Fibroblast of lung (primary cell): ENCODE measurements around the gene ACTN1. TPM values are rescaled to one million over a fixed set of nuclear protein-coding genes. Genes with fewer than 3 reads are reported as not detected.

Source experiments
- DNase-seq, 2 donors: peaks; one replicate each; pipeline versions ENCODE4 v3.0.0 to v3.0.0-alpha.2; 2010; ENCODE audit warnings: low read depth in 2 of 2
- H2AFZ ChIP-seq: 2 replicates; pipeline ENCODE4 v1.5.1; 2012; ENCODE audit warnings: low read length, control low read depth, inconsistent platforms
- H3K27ac ChIP-seq: 2 replicates; pipeline ENCODE4 v1.5.1; 2011; ENCODE audit warnings: low read length, control low read depth; ENCODE audit not compliant: insufficient read depth
- H3K27me3 ChIP-seq: 2 replicates; pipeline ENCODE4 v1.5.1; 2011; ENCODE audit warnings: mild to moderate bottlenecking, low read length; ENCODE audit not compliant: control insufficient read depth, insufficient read depth
- H3K36me3 ChIP-seq: 2 replicates; pipeline ENCODE4 v1.5.1; 2011; ENCODE audit warnings: low read length; ENCODE audit not compliant: control insufficient read depth, insufficient read depth
- H3K4me1 ChIP-seq: 2 replicates; pipeline ENCODE4 v1.5.1; 2011; ENCODE audit warnings: low read length; ENCODE audit not compliant: control insufficient read depth, insufficient read depth; ENCODE audit errors: extremely low read depth
- H3K4me2 ChIP-seq: 2 replicates; pipeline ENCODE4 v1.5.1; 2011; ENCODE audit warnings: low read length, control low read depth; ENCODE audit not compliant: insufficient read depth; ENCODE audit errors: extremely low read depth
- H3K4me3 ChIP-seq, 4 experiments: fragments of 200-600 bp in 1 of 4; sonication (generic) in 1 of 4; replicated peaks in 1 of 4; 2 replicates each; pipeline ENCODE4 v1.5.1; 2011 to 2016; ENCODE audit warnings: low read length in 4 of 4, low read depth in 3 of 4, mild to moderate bottlenecking in 3 of 4, control low read depth in 2 of 4, inconsistent platforms in 1 of 4, mixed read lengths in 1 of 4; ENCODE audit not compliant: insufficient read depth in 1 of 4; ENCODE audit errors: control extremely low read depth in 1 of 4
- H3K79me2 ChIP-seq: 2 replicates; pipeline ENCODE4 v1.5.1; 2012; ENCODE audit warnings: mild to moderate bottlenecking, low read length, inconsistent platforms; ENCODE audit not compliant: control insufficient read depth, insufficient read depth
- H3K9ac ChIP-seq: 2 replicates; pipeline ENCODE4 v1.5.1; 2011; ENCODE audit warnings: mild to moderate bottlenecking, low read length, control low read depth; ENCODE audit not compliant: insufficient read depth
- H3K9me3 ChIP-seq: 2 replicates; pipeline ENCODE4 v1.5.1; 2012; ENCODE audit warnings: low read depth, low read length; ENCODE audit not compliant: control insufficient read depth, insufficient read depth
- H4K20me1 ChIP-seq: 2 replicates; pipeline ENCODE4 v1.5.1; 2011; ENCODE audit warnings: low read length; ENCODE audit not compliant: control insufficient read depth, insufficient read depth; ENCODE audit errors: extremely low read depth
- CTCF ChIP-seq, 2 donors: IDR thresholded peaks in 1 of 2; conservative IDR thresholded peaks in 1 of 2; 1 replicate in 1 of 2; 2 replicates in 1 of 2; pipeline ENCODE4 v1.5.1; 2011 to 2012; ENCODE audit warnings: low read length in 2 of 2, control low read depth in 1 of 2, inconsistent platforms in 1 of 2, low read depth in 1 of 2, mild to moderate bottlenecking in 1 of 2
- EZH2 ChIP-seq: IDR thresholded peaks from 2 replicates; pipeline ENCODE4 v1.5.1; 2012; ENCODE audit warnings: low read length, control low read depth, mild to moderate bottlenecking; ENCODE audit errors: missing control alignments
- polyA plus RNA-seq, 2 donors: library from polyadenylated mRNA; depleted of rRNA in 1 of 2; stranded (reverse) in 1 of 2; unstranded in 1 of 2; fragments of >200 nt; gene quantifications; 2 replicates each; pipeline ENCODE4 v1.2.1, GENCODE V29; 2011 to 2012; ENCODE audit warnings: missing spikeins in 1 of 2
- total RNA-seq: library from RNA; depleted of rRNA; stranded (reverse); fragments of >200 nt; gene quantifications from 2 replicates; pipeline ENCODE4 v1.2.1, GENCODE V29; 2014

ACTN1 gene
- total and polyA plus RNA-seq, 2 donors (not counting 1 experiment from before 2014, with no cell fraction given): 254 to 729 TPM

DNA sequence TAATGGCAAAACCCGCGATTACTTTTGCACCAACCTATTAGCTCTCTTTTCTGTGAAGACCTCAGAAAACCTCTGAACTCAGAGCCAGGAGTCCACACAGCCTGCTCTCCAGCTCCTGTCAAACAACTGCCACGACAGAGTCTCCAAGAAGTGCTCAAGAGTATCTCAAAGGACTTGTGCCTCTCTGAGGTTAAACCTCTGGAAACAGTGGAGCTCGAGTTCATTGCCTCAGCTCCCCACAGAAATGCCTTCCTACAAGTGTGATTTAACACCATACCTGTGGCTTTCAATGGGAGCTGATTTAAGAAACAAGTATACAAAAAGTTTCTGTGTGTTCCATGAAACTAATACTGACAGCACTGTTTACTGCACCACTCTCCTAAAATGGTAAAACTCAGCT is 20.1 kb downstream of the ACTN1 start:
- Histone ChIP-seq H3K9ac (no peak overlapping the region), H3K4me3 (no peak overlapping the region), H3K36me3 (peaks cover 15% of the 10 kb centered on the region), H3K79me2 (peaks cover 100% of the 10 kb centered on the region), H2AFZ (no peak overlapping the region), H3K4me1 (peaks cover 68% of the 10 kb centered on the region), H3K27ac (peak overlapping the region; percentile 45), H3K4me2 (peak overlapping the region; percentile 21), H3K27me3 (no peaks in the 10 kb centered on the region), H3K9me3 (no peaks in the 10 kb centered on the region), H4K20me1 (peaks cover 7% of the 10 kb centered on the region)
- no peak for TF ChIP-seq EZH2
- TF ChIP-seq CTCF (conservative IDR thresholded peaks at IDR 0.05 in 1 of 2, IDR thresholded peaks at IDR 0.05 in 1 of 2; ENCODE audit: low read depth in 1 of 2, low read length in 2 of 2): no peak
- peak in 1 of 2 donors; percentile 66 for DNase-seq

- peaks cover 5% of the 10 kb centered on the region for H4K20me1 ChIP-seq
- H3K4me3 ChIP-seq: no peak overlapping the region
- TF ChIP-seq EZH2: no peak
- no peak for TF ChIP-seq CTCF (conservative IDR thresholded peaks at IDR 0.05 in 1 of 2, IDR thresholded peaks at IDR 0.05 in 1 of 2; ENCODE audit: low read depth in 1 of 2, low read length in 2 of 2)
- peak; percentile 69 to 73 for DNase-seq
- peaks cover 15% of the 10 kb centered on the region for H3K36me3 ChIP-seq
- H3K79me2 ChIP-seq: peaks cover 100% of the 10 kb centered on the region
- no peaks in the 10 kb centered on the region for H3K27me3 ChIP-seq
- H3K4me1 ChIP-seq: peaks cover 65% of the 10 kb centered on the region
- H2AFZ ChIP-seq: no peak overlapping the region
- H3K27ac ChIP-seq: peak overlapping the region; percentile 45
- H3K9ac ChIP-seq: no peak overlapping the region
- H3K9me3 ChIP-seq: no peaks in the 10 kb centered on the region
- peak overlapping the region; percentile 21 for H3K4me2 ChIP-seq
Observed at GRCh38 chr14:68958553-68958952, 20.5 kb downstream of the ACTN1 start.

DNA sequence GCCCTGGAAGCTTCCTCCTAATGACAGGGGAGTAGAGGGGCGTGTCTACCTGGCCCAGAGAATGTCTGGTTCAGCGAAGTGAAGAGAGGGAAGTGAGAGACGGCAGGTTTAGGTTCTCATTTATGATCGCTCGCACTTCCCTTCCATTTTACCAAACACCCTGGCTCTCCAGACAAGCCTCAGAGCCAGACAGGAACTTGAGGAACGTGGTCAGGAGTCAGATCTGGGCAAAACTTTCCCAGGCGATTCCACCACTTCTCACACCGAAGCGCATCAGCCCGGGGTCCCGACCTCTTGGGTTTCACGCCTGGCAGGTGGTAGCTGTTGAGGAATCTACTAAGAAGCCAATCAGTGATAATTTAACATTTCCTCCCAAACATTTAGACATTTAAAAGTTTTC is 21.3 kb downstream of the ACTN1 start:
- Histone ChIP-seq H4K20me1 (peaks cover 5% of the 10 kb centered on the region), H3K9me3 (no peaks in the 10 kb centered on the region), H3K4me1 (peaks cover 63% of the 10 kb centered on the region), H2AFZ (no peak overlapping the region), H3K79me2 (peaks cover 98% of the 10 kb centered on the region), H3K4me3 (no peak overlapping the region), H3K36me3 (peaks cover 12% of the 10 kb centered on the region), H3K27ac (peak overlapping the region; percentile 46), H3K9ac (no peak overlapping the region), H3K27me3 (no peaks in the 10 kb centered on the region), H3K4me2 (peak overlapping the region; percentile 4)
- TF ChIP-seq CTCF (conservative IDR thresholded peaks at IDR 0.05 in 1 of 2, IDR thresholded peaks at IDR 0.05 in 1 of 2; ENCODE audit: low read depth in 1 of 2, low read length in 2 of 2) (no peak), EZH2 (no peak)
- DNase-seq: no peak
